B cell (primary cell): Measurements from ENCODE around the gene DKK3. TPM values are rescaled to one million over a fixed set of nuclear protein-coding genes. Genes with fewer than 3 reads are reported as not detected.

Source experiments
- ATAC-seq: fragments of 200-7000 bp; cut with Tn5 transposase; one replicate; pipeline ENCODE4 v1.10.0; 2021; ENCODE audit warnings: low read depth, mild to moderate bottlenecking, moderate number of reproducible peaks, moderate library complexity
- CTCF ChIA-PET: fragments of 350-600 bp; sonication (Branson Sonifier 250); formaldehyde crosslinking; loops from one replicate; lab custom pipeline; 2021; ENCODE audit warnings: antibody characterized with exemption, inconsistent platforms; lab: Charles Lee
- POLR2A ChIA-PET: fragments of 350-600 bp; sonication (Branson Sonifier 250); formaldehyde crosslinking; loops from one replicate; lab custom pipeline; 2021; ENCODE audit warnings: antibody characterized with exemption; lab: Charles Lee
- DNase-seq: peaks from one replicate; pipeline ENCODE4 v3.0.0; 2013
- H2AFZ ChIP-seq: 2 replicates; pipeline ENCODE4 v1.6.1; 2012; ENCODE audit warnings: mild to moderate bottlenecking, low read depth, low read length; ENCODE audit not compliant: insufficient read depth, poor library complexity, severe bottlenecking
- H3K27ac ChIP-seq, 2 donors: 1 replicate in 1 of 2; 2 replicates in 1 of 2; pipeline ENCODE4 v1.5.1; 2012 to 2013; ENCODE audit warnings: low read length in 2 of 2, mild to moderate bottlenecking in 2 of 2, moderate library complexity in 1 of 2
- H3K27me3 ChIP-seq, 4 experiments: fragments of 200-600 bp in 1 of 4; sonication (generic) in 1 of 4; replicated peaks in 1 of 4; 1 replicate in 2 of 4; 2 replicates in 2 of 4; pipeline versions ENCODE4 v1.6.1 to v1.7.0; 2013 to 2016; ENCODE audit warnings: low read length in 3 of 4, mild to moderate bottlenecking in 2 of 4, mixed read lengths in 1 of 4, moderate library complexity in 1 of 4; ENCODE audit not compliant: insufficient read depth in 4 of 4, control insufficient read depth in 3 of 4; ENCODE audit errors: control extremely low read depth in 1 of 4
- H3K36me3 ChIP-seq, 2 experiments: replicated peaks in 1 of 2; 1 replicate in 1 of 2; 2 replicates in 1 of 2; pipeline versions ENCODE4 v1.6.1 to v1.7.1; 2013; ENCODE audit warnings: low read length in 1 of 2; ENCODE audit not compliant: insufficient read depth in 2 of 2, control insufficient read depth in 1 of 2; ENCODE audit errors: control extremely low read depth in 1 of 2, extremely low read depth in 1 of 2
- H3K4me1 ChIP-seq, 2 donors: fragments of 200-600 bp in 1 of 2; sonication (generic) in 1 of 2; 1 replicate in 1 of 2; 2 replicates in 1 of 2; pipeline versions ENCODE4 v1.5.1 to v1.6.1; 2013 to 2017; ENCODE audit warnings: low read length in 2 of 2; ENCODE audit not compliant: control insufficient read depth in 2 of 2, insufficient read depth in 2 of 2
- H3K4me2 ChIP-seq: replicated peaks from 2 replicates; pipeline ENCODE3; 2012; ENCODE audit warnings: mild to moderate bottlenecking, low read depth, low read length; ENCODE audit not compliant: poor library complexity, severe bottlenecking
- H3K4me3 ChIP-seq, 5 experiments: fragments of 200-600 bp in 1 of 5; sonication (generic) in 1 of 5; 1 replicate in 3 of 5; 2 replicates in 2 of 5; pipeline versions ENCODE4 v1.5.1 to v1.7.0; 2011 to 2016; ENCODE audit warnings: low read length in 4 of 5, mild to moderate bottlenecking in 4 of 5, low read depth in 2 of 5, control low read depth in 1 of 5, moderate library complexity in 1 of 5; ENCODE audit not compliant: insufficient read depth in 1 of 5; ENCODE audit errors: control extremely low read depth in 1 of 5, extremely low read depth in 1 of 5
- H3K79me2 ChIP-seq: fragments of 200-600 bp; sonication (generic); one replicate; pipeline ENCODE4 v1.6.0; 2016; ENCODE audit warnings: low read length; ENCODE audit not compliant: control insufficient read depth, insufficient read depth
- H3K9ac ChIP-seq: fragments of 200-600 bp; sonication (generic); 2 replicates; pipeline ENCODE4 v1.6.1; 2017; ENCODE audit warnings: mild to moderate bottlenecking, low read length, moderate library complexity
- H3K9me3 ChIP-seq, 3 donors: one replicate each; pipeline versions ENCODE4 v1.6.1 to v1.7.1; 2013; ENCODE audit warnings: low read length in 2 of 3; ENCODE audit not compliant: control insufficient read depth in 2 of 3, insufficient read depth in 1 of 3; ENCODE audit errors: control extremely low read depth in 1 of 3
- H4K20me1 ChIP-seq: 2 replicates; pipeline ENCODE4 v1.6.0; 2012; ENCODE audit warnings: mild to moderate bottlenecking, low read length; ENCODE audit not compliant: insufficient read depth, control insufficient read depth, poor library complexity, severe bottlenecking
- H3K27ac Mint-ChIP-seq: one replicate; pipeline ENCODE4 v1.8.0; 2021; ENCODE audit warnings: mixed read lengths
- H3K27me3 Mint-ChIP-seq: one replicate; pipeline ENCODE4 v1.8.0; 2021; ENCODE audit warnings: mixed read lengths
- H3K4me1 Mint-ChIP-seq: one replicate; pipeline ENCODE4 v1.8.0; 2021; ENCODE audit warnings: mixed read lengths
- H3K4me3 Mint-ChIP-seq: one replicate; pipeline ENCODE4 v1.8.0; 2021; ENCODE audit warnings: mixed read lengths
- H3K9me3 Mint-ChIP-seq: one replicate; pipeline ENCODE4 v1.8.0; 2022; ENCODE audit warnings: mixed read lengths; ENCODE audit not compliant: insufficient read depth
- EZH2 ChIP-seq: IDR thresholded peaks from 2 replicates; pipeline ENCODE4 v1.6.1; 2012; ENCODE audit warnings: borderline replicate concordance, low read depth, mild to moderate bottlenecking, moderate library complexity, low read length; ENCODE audit not compliant: insufficient read depth, poor library complexity, severe bottlenecking
- WGBS: methylation state at CpG from one replicate; pipeline ENCODE4 v1.1.5; 2013; ENCODE audit warnings: missing lambda C conversion rate; ENCODE audit not compliant: insufficient coverage; 5-methylcytosine and 5-hydroxymethylcytosine counted together
- intact Hi-C: fragments of 100-400 bp; cut with micrococcal nuclease; formaldehyde crosslinking; loops from one replicate; pipeline ENCODE4 v1.10.0; 2022
- polyA plus RNA-seq: library from polyadenylated mRNA; depleted of rRNA; stranded (reverse); fragments of >200 nt; gene quantifications from 2 replicates; pipeline ENCODE4 v1.2.3, GENCODE V29; 2012
- total RNA-seq, 2 donors: library from RNA; stranded (reverse); fragments of 120-200 nt in 1 of 2; gene quantifications; 1 replicate in 1 of 2; 2 replicates in 1 of 2; pipeline versions ENCODE4 v1.2.3 to v1.2.4, GENCODE V29; 2013 to 2022
- TF ChIP-seq, protein P1 (sequence below): fragments of 200-600 bp; IDR thresholded peaks from one replicate; pipeline ENCODE4 v1.8.0; 2022; ENCODE audit warnings: antibody characterized with exemption, mild to moderate bottlenecking

Gene DKK3
- total and polyA plus RNA-seq, 2 donors (not counting 1 experiment from before 2014, with no cell fraction given), result 0.33 TPM; not detected in 1

DNA sequence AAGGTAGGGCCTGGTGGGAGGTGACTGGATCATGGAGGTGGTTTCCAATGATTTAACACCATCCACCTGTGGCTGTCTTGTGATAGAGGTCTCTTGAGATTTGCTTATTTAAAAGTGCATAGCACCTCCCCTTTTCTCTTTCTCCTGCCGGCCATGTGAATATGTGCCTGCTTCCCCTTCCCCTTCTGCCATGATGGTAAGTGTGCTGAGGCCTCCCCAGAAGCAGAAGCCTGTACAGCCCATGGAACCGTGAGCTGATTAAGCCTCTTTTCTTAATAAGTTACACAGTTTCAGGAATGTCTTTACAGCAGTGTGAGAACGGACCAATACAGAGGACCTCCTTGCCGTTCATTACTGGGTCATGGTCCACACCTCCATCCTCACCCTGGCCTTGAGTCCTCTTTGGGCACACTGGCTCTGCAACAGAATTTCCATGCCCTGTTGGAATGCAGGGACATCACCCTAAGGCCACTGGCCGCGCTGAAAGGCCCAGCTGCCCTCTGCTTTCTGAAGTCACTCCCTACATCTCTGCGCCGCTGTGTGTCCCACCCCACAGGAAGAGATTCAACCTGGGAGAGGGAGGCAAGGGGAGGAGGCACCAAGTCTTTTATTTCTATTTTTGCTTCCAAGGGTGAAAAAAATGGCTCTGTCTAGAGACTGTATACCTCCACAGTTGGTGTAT lies 49.0 kb upstream of the DKK3 start:
- POLR2A ChIA-PET, result no interaction called here

DNA sequence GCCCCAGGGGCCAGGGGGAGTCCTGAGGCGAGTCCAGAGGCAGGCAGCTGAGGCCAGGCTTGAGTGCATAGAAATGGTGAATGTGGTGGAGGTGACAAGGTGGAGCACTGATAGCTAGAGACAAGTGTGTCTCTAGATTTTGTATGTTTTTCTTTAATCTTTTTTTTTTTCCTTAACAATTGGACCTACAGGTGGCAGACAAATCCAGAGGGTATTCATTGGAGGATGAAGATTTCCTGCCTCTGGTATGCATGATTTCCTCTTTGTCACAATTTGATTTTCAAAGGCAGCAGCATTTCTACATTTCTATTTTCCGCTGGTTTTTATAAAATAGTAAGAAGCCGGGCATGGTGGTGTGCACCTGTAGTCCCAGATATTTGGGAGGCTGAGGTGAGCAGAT lies 47.7 kb upstream of the DKK3 start:
- Mint-ChIP-seq H3K4me3 (no peak overlapping the region), H3K27me3 (no peaks in the 10 kb centered on the region), H3K9me3 (no peaks in the 10 kb centered on the region), H3K27ac (no peak overlapping the region), H3K4me1 (no peaks in the 10 kb centered on the region)
- CTCF ChIA-PET, result no interaction called here
- Histone ChIP-seq H3K79me2 (no peaks in the 10 kb centered on the region), H3K4me3 (no peak overlapping the region), H3K27me3 (no peaks in the 10 kb centered on the region), H3K36me3 (no peaks in the 10 kb centered on the region), H3K9me3 (peaks cover 0 to 8% (median 0%) of the 10 kb centered on the region in 3 donors), H3K4me1 (no peaks in the 10 kb centered on the region), H3K4me2 (no peak overlapping the region), H4K20me1 (no peaks in the 10 kb centered on the region), H3K9ac (no peak overlapping the region), H3K27ac (no peak overlapping the region), H2AFZ (no peak overlapping the region)
- ATAC-seq, result no peak
- no peak for TF ChIP-seq EZH2
- TF ChIP-seq, protein P1, sequence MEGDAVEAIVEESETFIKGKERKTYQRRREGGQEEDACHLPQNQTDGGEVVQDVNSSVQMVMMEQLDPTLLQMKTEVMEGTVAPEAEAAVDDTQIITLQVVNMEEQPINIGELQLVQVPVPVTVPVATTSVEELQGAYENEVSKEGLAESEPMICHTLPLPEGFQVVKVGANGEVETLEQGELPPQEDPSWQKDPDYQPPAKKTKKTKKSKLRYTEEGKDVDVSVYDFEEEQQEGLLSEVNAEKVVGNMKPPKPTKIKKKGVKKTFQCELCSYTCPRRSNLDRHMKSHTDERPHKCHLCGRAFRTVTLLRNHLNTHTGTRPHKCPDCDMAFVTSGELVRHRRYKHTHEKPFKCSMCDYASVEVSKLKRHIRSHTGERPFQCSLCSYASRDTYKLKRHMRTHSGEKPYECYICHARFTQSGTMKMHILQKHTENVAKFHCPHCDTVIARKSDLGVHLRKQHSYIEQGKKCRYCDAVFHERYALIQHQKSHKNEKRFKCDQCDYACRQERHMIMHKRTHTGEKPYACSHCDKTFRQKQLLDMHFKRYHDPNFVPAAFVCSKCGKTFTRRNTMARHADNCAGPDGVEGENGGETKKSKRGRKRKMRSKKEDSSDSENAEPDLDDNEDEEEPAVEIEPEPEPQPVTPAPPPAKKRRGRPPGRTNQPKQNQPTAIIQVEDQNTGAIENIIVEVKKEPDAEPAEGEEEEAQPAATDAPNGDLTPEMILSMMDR, result no peak
- POLR2A ChIA-PET, result no interaction called here
- WGBS, result no CpG with 5 or more reads among the region's 3 CpGs
- intact Hi-C loops, result no loop called here
- DNase-seq, result no peak

More for the DNA sequence above, 49.0 kb upstream of the DKK3 start:
- H3K4me1 Mint-ChIP-seq, result no peaks in the 10 kb centered on the region
- Histone ChIP-seq H2AFZ (no peak overlapping the region), H3K9me3 (peaks cover 0 to 8% (median 0%) of the 10 kb centered on the region in 3 donors), H3K4me3 (no peak overlapping the region), H4K20me1 (no peaks in the 10 kb centered on the region), H3K9ac (no peak overlapping the region), H3K27me3 (no peaks in the 10 kb centered on the region), H3K4me1 (no peaks in the 10 kb centered on the region), H3K27ac (no peak overlapping the region), H3K4me2 (no peak overlapping the region), H3K36me3 (no peaks in the 10 kb centered on the region), H3K79me2 (no peaks in the 10 kb centered on the region)
- no peak overlapping the region for H3K27ac Mint-ChIP-seq
- TF ChIP-seq, protein P1, result no peak
- TF ChIP-seq EZH2, result no peak
- CTCF ChIA-PET, result interaction anchor here (1.1 to 1.2 kb wide), 2 partner anchors 10 to 13 kb away, joined by 4 read pairs; no protein-coding TSS in a partner anchor
- peaks cover 8% of the 10 kb centered on the region for H3K27me3 Mint-ChIP-seq
- ATAC-seq (no peak), DNase-seq (no peak)
- H3K4me3 Mint-ChIP-seq, result no peak overlapping the region
- intact Hi-C loops, result no loop called here
- H3K9me3 Mint-ChIP-seq, result no peaks in the 10 kb centered on the region
- 78% methylated on average over 4 of the region's 8 CpGs for WGBS
